Right renal pelvis (tissue), 4 donors: ENCODE results near the gene PLCG2. TPM values are rescaled to one million over a fixed set of nuclear protein-coding genes. Genes with fewer than 3 reads are reported as not detected.

Experiments used
- polyA plus RNA-seq, 4 donors: library from polyadenylated mRNA; unstranded; fragments of 120-200 nt; gene quantifications; one replicate each; pipeline ENCODE4 v1.2.1, GENCODE V29; 2013; ENCODE audit not compliant: insufficient read length in 4 of 4

Gene PLCG2
- polyA plus RNA-seq, 4 donors: 33.3 to 48.8 (median 43.5) TPM

Other genes starting within 250 kb of the PLCG2 start
- 10 to 100 TPM; 11.2 to 15.0 (median 12.7) TPM for gene SDR42E1, start 232.2 kb downstream of the PLCG2 start, polyA plus RNA-seq